ENCODE data around the gene PTPRD.

The PTPRD gene

GRCh38 chr9:8877753-8878494 lies 1734.9 kb downstream of the PTPRD start:
- H3K9me3 ChIP-seq (ENCODE audit: low read depth, low read length) = no peaks in the 10 kb centered on the region
- no peak overlapping the region for H3K27ac ChIP-seq
- H3K9ac ChIP-seq (ENCODE audit: insufficient read length) = no peak overlapping the region
- no peaks in the 10 kb centered on the region for H3K36me3 ChIP-seq (ENCODE audit: insufficient read depth, low read length)
- no peak for DNase-seq (ENCODE audit: low read depth, low spot score)
- H3K4me3 ChIP-seq = no peak overlapping the region
- TF ChIP-seq EZH2 (IDR thresholded peaks at IDR 0.05) (no peak), POLR2AphosphoS5 (IDR thresholded peaks at IDR 0.05; ENCODE audit: borderline replicate concordance, low read depth, low read length) (no peak), FOXP2 (optimal IDR thresholded peaks at IDR 0.05; ENCODE audit: control extremely low read depth, extremely low read length, insufficient read depth) (no peak)

- H3K4me3 ChIP-seq = no peak overlapping the region
- no peaks in the 10 kb centered on the region for H3K36me3 ChIP-seq (ENCODE audit: insufficient read depth, low read length)
- no peak for DNase-seq (ENCODE audit: low read depth, low spot score)
- no peak for TF ChIP-seq FOXP2 (optimal IDR thresholded peaks at IDR 0.05; ENCODE audit: control extremely low read depth, extremely low read length, insufficient read depth)
- no peak for TF ChIP-seq POLR2AphosphoS5 (IDR thresholded peaks at IDR 0.05; ENCODE audit: borderline replicate concordance, low read depth, low read length)
- TF ChIP-seq EZH2 (IDR thresholded peaks at IDR 0.05) = no peak
- H3K9me3 ChIP-seq (ENCODE audit: low read depth, low read length) = no peaks in the 10 kb centered on the region
- no peak overlapping the region for H3K9ac ChIP-seq (ENCODE audit: insufficient read length)
- no peak overlapping the region for H3K27ac ChIP-seq
Measured at GRCh38 chr9:8876303-8876702, 1736.5 kb downstream of the PTPRD start.

GRCh38 chr9:8874482-8874881 lies 1738.3 kb downstream of the PTPRD start:
- no peaks in the 10 kb centered on the region for H3K9me3 ChIP-seq (ENCODE audit: low read depth, low read length)
- no peaks in the 10 kb centered on the region for H3K36me3 ChIP-seq (ENCODE audit: insufficient read depth, low read length)
- no peak for TF ChIP-seq POLR2AphosphoS5 (IDR thresholded peaks at IDR 0.05; ENCODE audit: borderline replicate concordance, low read depth, low read length)
- no peak for TF ChIP-seq FOXP2 (optimal IDR thresholded peaks at IDR 0.05; ENCODE audit: control extremely low read depth, extremely low read length, insufficient read depth)
- no peak for TF ChIP-seq EZH2 (IDR thresholded peaks at IDR 0.05)
- H3K4me3 ChIP-seq = no peak overlapping the region
- no peak overlapping the region for H3K9ac ChIP-seq (ENCODE audit: insufficient read length)
- no peak overlapping the region for H3K27ac ChIP-seq
- no peak for DNase-seq (ENCODE audit: low read depth, low spot score)

GRCh38 chr9:8872802-8873201 lies 1740.0 kb downstream of the PTPRD start:
- H3K9ac ChIP-seq (ENCODE audit: insufficient read length) = no peak overlapping the region
- no peak overlapping the region for H3K4me3 ChIP-seq
- DNase-seq (ENCODE audit: low read depth, low spot score) = no peak
- no peaks in the 10 kb centered on the region for H3K9me3 ChIP-seq (ENCODE audit: low read depth, low read length)
- no peak for TF ChIP-seq FOXP2 (optimal IDR thresholded peaks at IDR 0.05; ENCODE audit: control extremely low read depth, extremely low read length, insufficient read depth)
- TF ChIP-seq POLR2AphosphoS5 (IDR thresholded peaks at IDR 0.05; ENCODE audit: borderline replicate concordance, low read depth, low read length) = no peak
- no peak for TF ChIP-seq EZH2 (IDR thresholded peaks at IDR 0.05)
- no peak overlapping the region for H3K27ac ChIP-seq
- H3K36me3 ChIP-seq (ENCODE audit: insufficient read depth, low read length) = no peaks in the 10 kb centered on the region

GRCh38 chr9:8871796-8872445 lies 1740.9 kb downstream of the PTPRD start:
- TF ChIP-seq EZH2 (IDR thresholded peaks at IDR 0.05) (no peak), POLR2AphosphoS5 (IDR thresholded peaks at IDR 0.05; ENCODE audit: borderline replicate concordance, low read depth, low read length) (no peak), FOXP2 (optimal IDR thresholded peaks at IDR 0.05; ENCODE audit: control extremely low read depth, extremely low read length, insufficient read depth) (no peak)
- H3K4me3 ChIP-seq = no peak overlapping the region
- no peak for DNase-seq (ENCODE audit: low read depth, low spot score)

GRCh38 chr9:8871396-8871795 lies 1741.4 kb downstream of the PTPRD start:
- TF ChIP-seq EZH2 (IDR thresholded peaks at IDR 0.05) (no peak), FOXP2 (optimal IDR thresholded peaks at IDR 0.05; ENCODE audit: control extremely low read depth, extremely low read length, insufficient read depth) (no peak), POLR2AphosphoS5 (IDR thresholded peaks at IDR 0.05; ENCODE audit: borderline replicate concordance, low read depth, low read length) (no peak)
- Histone ChIP-seq H3K4me3 (no peak overlapping the region), H3K9ac (ENCODE audit: insufficient read length) (no peak overlapping the region), H3K36me3 (ENCODE audit: insufficient read depth, low read length) (no peaks in the 10 kb centered on the region), H3K9me3 (ENCODE audit: low read depth, low read length) (no peaks in the 10 kb centered on the region), H3K27ac (no peak overlapping the region)
- DNase-seq (ENCODE audit: low read depth, low spot score) = no peak

More at GRCh38 chr9:8871796-8872445, 1740.9 kb downstream of the PTPRD start:
- Histone ChIP-seq H3K9me3 (ENCODE audit: low read depth, low read length) (no peaks in the 10 kb centered on the region), H3K27ac (no peak overlapping the region), H3K9ac (ENCODE audit: insufficient read length) (no peak overlapping the region), H3K36me3 (ENCODE audit: insufficient read depth, low read length) (no peaks in the 10 kb centered on the region)

- Histone ChIP-seq H3K36me3 (ENCODE audit: insufficient read depth, low read length) (no peaks in the 10 kb centered on the region), H3K27ac (no peak overlapping the region), H3K9me3 (ENCODE audit: low read depth, low read length) (no peaks in the 10 kb centered on the region), H3K4me3 (no peak overlapping the region), H3K9ac (ENCODE audit: insufficient read length) (no peak overlapping the region)
- no peak for DNase-seq (ENCODE audit: low read depth, low spot score)
- TF ChIP-seq FOXP2 (optimal IDR thresholded peaks at IDR 0.05; ENCODE audit: control extremely low read depth, extremely low read length, insufficient read depth) = no peak
- TF ChIP-seq EZH2 (IDR thresholded peaks at IDR 0.05) = no peak
- TF ChIP-seq POLR2AphosphoS5 (IDR thresholded peaks at IDR 0.05; ENCODE audit: borderline replicate concordance, low read depth, low read length) = no peak
Measured at GRCh38 chr9:8869812-8870211, 1743.0 kb downstream of the PTPRD start.

- no peaks in the 10 kb centered on the region for H3K9me3 ChIP-seq (ENCODE audit: low read depth, low read length)
- no peak for DNase-seq (ENCODE audit: low read depth, low spot score)
- TF ChIP-seq FOXP2 (optimal IDR thresholded peaks at IDR 0.05; ENCODE audit: control extremely low read depth, extremely low read length, insufficient read depth) (no peak), EZH2 (IDR thresholded peaks at IDR 0.05) (no peak), POLR2AphosphoS5 (IDR thresholded peaks at IDR 0.05; ENCODE audit: borderline replicate concordance, low read depth, low read length) (no peak)
- no peak overlapping the region for H3K9ac ChIP-seq (ENCODE audit: insufficient read length)
- H3K36me3 ChIP-seq (ENCODE audit: insufficient read depth, low read length) = no peaks in the 10 kb centered on the region
- no peak overlapping the region for H3K4me3 ChIP-seq
- no peak overlapping the region for H3K27ac ChIP-seq
Measured at GRCh38 chr9:8868632-8869031, 1744.2 kb downstream of the PTPRD start.
